ENCODE measurements around the gene LCN2. TPM values are rescaled to one million over a fixed set of nuclear protein-coding genes. Genes with fewer than 3 reads are reported as not detected.

The LCN2 gene
- total and polyA plus RNA-seq, 3 donors from 2014 or later = 2.2 TPM; not detected in 2

- DNase-seq = no peak
- Histone ChIP-seq H3K27ac (no peak overlapping the region), H3K4me3 (no peak overlapping the region), H3K36me3 (ENCODE audit: low read depth, missing control alignments) (no peaks in the 10 kb centered on the region), H3K9me3 (no peaks in the 10 kb centered on the region), H3K27me3 (no peaks in the 10 kb centered on the region), H3K4me1 (peaks cover 5% of the 10 kb centered on the region)
- WGBS, 2 donors = 96% methylated on average over 10 of the region's 10 CpGs; no CpG with 5 or more reads in 1 of the 2 donors
- intact Hi-C loops (cut with DNase I; ENCODE audit: low total_unique reads) = no loop called here
- TF ChIP-seq POLR2A (IDR thresholded peaks at IDR 0.05) = no peak
- TF ChIP-seq, protein P1, sequence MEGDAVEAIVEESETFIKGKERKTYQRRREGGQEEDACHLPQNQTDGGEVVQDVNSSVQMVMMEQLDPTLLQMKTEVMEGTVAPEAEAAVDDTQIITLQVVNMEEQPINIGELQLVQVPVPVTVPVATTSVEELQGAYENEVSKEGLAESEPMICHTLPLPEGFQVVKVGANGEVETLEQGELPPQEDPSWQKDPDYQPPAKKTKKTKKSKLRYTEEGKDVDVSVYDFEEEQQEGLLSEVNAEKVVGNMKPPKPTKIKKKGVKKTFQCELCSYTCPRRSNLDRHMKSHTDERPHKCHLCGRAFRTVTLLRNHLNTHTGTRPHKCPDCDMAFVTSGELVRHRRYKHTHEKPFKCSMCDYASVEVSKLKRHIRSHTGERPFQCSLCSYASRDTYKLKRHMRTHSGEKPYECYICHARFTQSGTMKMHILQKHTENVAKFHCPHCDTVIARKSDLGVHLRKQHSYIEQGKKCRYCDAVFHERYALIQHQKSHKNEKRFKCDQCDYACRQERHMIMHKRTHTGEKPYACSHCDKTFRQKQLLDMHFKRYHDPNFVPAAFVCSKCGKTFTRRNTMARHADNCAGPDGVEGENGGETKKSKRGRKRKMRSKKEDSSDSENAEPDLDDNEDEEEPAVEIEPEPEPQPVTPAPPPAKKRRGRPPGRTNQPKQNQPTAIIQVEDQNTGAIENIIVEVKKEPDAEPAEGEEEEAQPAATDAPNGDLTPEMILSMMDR (IDR thresholded peaks at IDR 0.05) = no peak
Measured at GRCh38 chr9:128163523-128164306, 14.5 kb downstream of the LCN2 start.

GRCh38 chr9:128164307-128164885 lies 15.1 kb downstream of the LCN2 start:
- no peak for DNase-seq
- H3K27me3 ChIP-seq = no peaks in the 10 kb centered on the region
- no peaks in the 10 kb centered on the region for H3K36me3 ChIP-seq (ENCODE audit: low read depth, missing control alignments)

GRCh38 chr9:128166169-128166568 lies 16.9 kb downstream of the LCN2 start:
- TF ChIP-seq, protein P1 (IDR thresholded peaks at IDR 0.05) = no peak
- no peak for TF ChIP-seq POLR2A (IDR thresholded peaks at IDR 0.05)
- Histone ChIP-seq H3K36me3 (ENCODE audit: low read depth, missing control alignments) (no peaks in the 10 kb centered on the region), H3K27me3 (no peaks in the 10 kb centered on the region), H3K4me1 (no peaks in the 10 kb centered on the region), H3K9me3 (no peaks in the 10 kb centered on the region), H3K27ac (no peak overlapping the region), H3K4me3 (no peak overlapping the region)
- intact Hi-C loops (cut with DNase I; ENCODE audit: low total_unique reads) = no loop called here
- 86 to 92% methylated on average over 18 of the region's 18 CpGs for WGBS, 2 donors
- DNase-seq = no peak

More at GRCh38 chr9:128164307-128164885, 15.1 kb downstream of the LCN2 start:
- Histone ChIP-seq H3K4me1 (peaks cover 5% of the 10 kb centered on the region), H3K4me3 (no peak overlapping the region), H3K27ac (no peak overlapping the region), H3K9me3 (no peaks in the 10 kb centered on the region)
- WGBS, 2 donors = 72 to 77% methylated on average over 14 of the region's 14 CpGs
- TF ChIP-seq, protein P1 (IDR thresholded peaks at IDR 0.05) = no peak
- no peak for TF ChIP-seq POLR2A (IDR thresholded peaks at IDR 0.05)
- intact Hi-C loops (cut with DNase I; ENCODE audit: low total_unique reads) = no loop called here

- Histone ChIP-seq H3K4me1 (no peaks in the 10 kb centered on the region), H3K27me3 (no peaks in the 10 kb centered on the region), H3K36me3 (ENCODE audit: low read depth, missing control alignments) (no peaks in the 10 kb centered on the region), H3K4me3 (no peak overlapping the region), H3K9me3 (no peaks in the 10 kb centered on the region), H3K27ac (no peak overlapping the region)
- DNase-seq = no peak
- 92 to 100% methylated on average over 4 of the region's 4 CpGs for WGBS, 2 donors
- intact Hi-C loops (cut with DNase I; ENCODE audit: low total_unique reads) = no loop called here
- TF ChIP-seq POLR2A (IDR thresholded peaks at IDR 0.05) = no peak
- TF ChIP-seq, protein P1 (IDR thresholded peaks at IDR 0.05) = no peak
Measured at GRCh38 chr9:128167209-128167608, 18.0 kb downstream of the LCN2 start.
